ENCODE results near the gene ZNF554. TPM values are rescaled to one million over a fixed set of nuclear protein-coding genes. Genes with fewer than 3 reads are reported as not detected.

ZNF554 gene
- total and polyA plus RNA-seq, 2 of the 8 experiments (the other 6 are each of a cell fraction or from before 2014, with no cell fraction given): 1.8 to 5.7 TPM

- peak; percentile 99 for TF ChIP-seq SP1 (IDR thresholded peaks at IDR 0.05; ENCODE audit: low read depth, low read length)
- TF ChIP-seq MAFK (IDR thresholded peaks at IDR 0.05; ENCODE audit: low read depth, low read length): no peak
- no peak for TF ChIP-seq CHD7 (IDR thresholded peaks at IDR 0.05; ENCODE audit: insufficient replicate concordance, low read length)
- TF ChIP-seq CREB1 (IDR thresholded peaks at IDR 0.05): peak; percentile 91
- peak; percentile 99 for TF ChIP-seq KDM4A (IDR thresholded peaks at IDR 0.05; ENCODE audit: low read depth, low read length, severe bottlenecking)
- TF ChIP-seq EZH2 (IDR thresholded peaks at IDR 0.05; ENCODE audit: low read depth, low read length, severe bottlenecking): no peak
- TF ChIP-seq SP4 (IDR thresholded peaks at IDR 0.05; ENCODE audit: low read length): no peak
- no peak for TF ChIP-seq SIRT6 (IDR thresholded peaks at IDR 0.05; ENCODE audit: low read length)
- TF ChIP-seq NRF1 (IDR thresholded peaks at IDR 0.05; ENCODE audit: low read depth, low read length): no peak
- no peak for TF ChIP-seq CTBP2 (IDR thresholded peaks at IDR 0.05; ENCODE audit: borderline replicate concordance, insufficient read depth, insufficient read length, low read length)
Measured at GRCh38 chr19:2840794-2841791, 21.4 kb downstream of the ZNF554 start, which contains the start of gene ZNF555 (continued).
